Activated B cell treated with CpG ODN at 0.5 μM for 24 hours (primary cell): ENCODE results near the gene THAP12. TPM values are rescaled to one million over a fixed set of nuclear protein-coding genes. Genes with fewer than 3 reads are reported as not detected.

ENCODE experiments used
- ATAC-seq: fragments of 200-7000 bp; cut with Tn5 transposase; one replicate; pipeline ENCODE4 v1.10.0; 2021; ENCODE audit warnings: low read depth, mild to moderate bottlenecking, moderate library complexity
- CTCF ChIA-PET: fragments of 350-600 bp; sonication (Branson Sonifier 250); formaldehyde crosslinking; loops from one replicate; lab custom pipeline; 2021; ENCODE audit warnings: antibody characterized with exemption; lab: Charles Lee
- POLR2A ChIA-PET: fragments of 350-600 bp; sonication (Branson Sonifier 250); formaldehyde crosslinking; loops from one replicate; lab custom pipeline; 2021; ENCODE audit warnings: antibody characterized with exemption; lab: Charles Lee
- DNase-seq: peaks from one replicate; pipeline ENCODE4 v3.0.0; 2022
- H3K27ac Mint-ChIP-seq: one replicate; pipeline ENCODE4 v1.8.0; 2020; ENCODE audit warnings: mixed read lengths
- H3K27me3 Mint-ChIP-seq: one replicate; pipeline ENCODE4 v1.8.0; 2021; ENCODE audit warnings: mixed read lengths
- H3K36me3 Mint-ChIP-seq: one replicate; pipeline ENCODE4 v1.8.0; 2021; ENCODE audit warnings: low read depth, mixed read lengths
- H3K4me1 Mint-ChIP-seq: one replicate; pipeline ENCODE4 v1.8.0; 2021; ENCODE audit warnings: mixed read lengths
- H3K4me3 Mint-ChIP-seq: one replicate; pipeline ENCODE4 v1.8.0; 2020; ENCODE audit warnings: mild to moderate bottlenecking, mixed read lengths
- H3K9me3 Mint-ChIP-seq: one replicate; pipeline ENCODE4 v1.8.0; 2020; ENCODE audit warnings: mixed read lengths
- CTCF ChIP-seq: fragments of 200-600 bp; IDR thresholded peaks from one replicate; pipeline ENCODE4 v1.8.0; 2022; ENCODE audit warnings: antibody characterized with exemption, mild to moderate bottlenecking
- intact Hi-C: fragments of 100-400 bp; cut with micrococcal nuclease; formaldehyde crosslinking; loops from one replicate; pipeline ENCODE4 v1.15.1; 2024
- total RNA-seq: library from RNA; stranded (reverse); gene quantifications from 2 replicates; pipeline ENCODE4 v1.2.3, GENCODE V29; 2022

Gene THAP12
- total RNA-seq, 1 donor from 2014 or later, result 60.2 TPM

GRCh38 chr11:76368490-76368889 is 12.4 kb downstream of the THAP12 start:
- no peak overlapping the region for H3K4me3 Mint-ChIP-seq
- no peak for ATAC-seq
- no peak for DNase-seq
- peaks cover 18% of the 10 kb centered on the region for H3K36me3 Mint-ChIP-seq
- H3K4me1 Mint-ChIP-seq, result peaks cover 63% of the 10 kb centered on the region
- no peaks in the 10 kb centered on the region for H3K9me3 Mint-ChIP-seq
- ChIA-PET POLR2A (no interaction called here), CTCF (no interaction called here)
- no peak overlapping the region for H3K27ac Mint-ChIP-seq
- no peak for TF ChIP-seq CTCF
- no peaks in the 10 kb centered on the region for H3K27me3 Mint-ChIP-seq
- intact Hi-C loops, result no loop called here

- POLR2A ChIA-PET, result no interaction called here
- CTCF ChIA-PET, result no interaction called here
- peaks cover 32% of the 10 kb centered on the region for H3K36me3 Mint-ChIP-seq
- no peak for DNase-seq
- intact Hi-C loops, result no loop called here
- no peak for ATAC-seq
- no peak overlapping the region for H3K27ac Mint-ChIP-seq
- peaks cover 47% of the 10 kb centered on the region for H3K4me1 Mint-ChIP-seq
- H3K9me3 Mint-ChIP-seq, result no peaks in the 10 kb centered on the region
- H3K4me3 Mint-ChIP-seq, result no peak overlapping the region
- no peak for TF ChIP-seq CTCF
- no peaks in the 10 kb centered on the region for H3K27me3 Mint-ChIP-seq
Measured at GRCh38 chr11:76365038-76365679, 15.8 kb downstream of the THAP12 start.

DNA sequence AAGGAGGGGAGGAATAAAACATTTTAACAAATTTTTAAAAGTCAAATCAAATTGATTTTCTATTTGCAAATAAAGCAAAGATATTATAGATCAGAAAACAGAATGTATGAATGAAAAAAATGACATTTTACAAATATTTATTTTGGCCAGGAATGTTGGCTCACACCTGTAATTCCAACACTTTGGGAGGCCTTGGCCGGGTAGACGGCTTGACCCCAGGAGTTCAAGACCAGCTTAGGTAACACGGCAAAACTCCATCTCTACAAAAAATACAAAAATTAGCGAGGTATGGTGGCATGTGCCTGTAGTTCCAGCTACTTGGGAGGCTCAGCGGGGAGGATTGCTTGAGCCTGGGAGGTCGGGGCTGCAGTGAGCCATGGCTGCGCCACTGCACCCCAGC is 18.2 kb downstream of the THAP12 start:
- Mint-ChIP-seq H3K27me3 (no peaks in the 10 kb centered on the region), H3K36me3 (peaks cover 51% of the 10 kb centered on the region), H3K27ac (no peak overlapping the region), H3K4me1 (peaks cover 25% of the 10 kb centered on the region), H3K9me3 (no peaks in the 10 kb centered on the region), H3K4me3 (no peak overlapping the region)
- intact Hi-C loops, result no loop called here
- DNase-seq (no peak), ATAC-seq (no peak)
- ChIA-PET POLR2A (no interaction called here), CTCF (no interaction called here)
- no peak for TF ChIP-seq CTCF

DNA sequence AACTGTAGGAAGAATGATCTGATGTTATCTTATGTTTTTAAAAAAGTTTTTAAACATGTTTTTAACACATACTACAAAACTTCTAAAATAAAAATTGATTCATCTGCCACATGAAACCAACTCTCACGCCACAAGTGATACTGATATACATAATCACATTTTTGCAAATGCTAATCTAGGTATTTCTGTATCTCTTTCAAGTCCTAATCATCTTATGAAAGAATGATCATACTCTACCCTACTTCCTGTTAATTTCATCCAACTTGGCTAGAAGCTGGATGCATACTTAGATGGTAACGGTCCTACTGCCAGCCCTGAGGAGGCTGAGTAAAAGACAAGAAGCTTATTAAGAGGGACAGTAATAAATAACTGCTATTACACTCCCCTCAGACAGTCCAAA is 19.2 kb downstream of the THAP12 start:
- POLR2A ChIA-PET, result no interaction called here
- Mint-ChIP-seq H3K27ac (no peak overlapping the region), H3K4me3 (no peak overlapping the region), H3K27me3 (no peaks in the 10 kb centered on the region), H3K36me3 (peaks cover 57% of the 10 kb centered on the region), H3K4me1 (peaks cover 20% of the 10 kb centered on the region), H3K9me3 (no peaks in the 10 kb centered on the region)
- intact Hi-C loops, result no loop called here
- TF ChIP-seq CTCF, result no peak
- CTCF ChIA-PET, result no interaction called here
- DNase-seq (no peak), ATAC-seq (no peak)

DNA sequence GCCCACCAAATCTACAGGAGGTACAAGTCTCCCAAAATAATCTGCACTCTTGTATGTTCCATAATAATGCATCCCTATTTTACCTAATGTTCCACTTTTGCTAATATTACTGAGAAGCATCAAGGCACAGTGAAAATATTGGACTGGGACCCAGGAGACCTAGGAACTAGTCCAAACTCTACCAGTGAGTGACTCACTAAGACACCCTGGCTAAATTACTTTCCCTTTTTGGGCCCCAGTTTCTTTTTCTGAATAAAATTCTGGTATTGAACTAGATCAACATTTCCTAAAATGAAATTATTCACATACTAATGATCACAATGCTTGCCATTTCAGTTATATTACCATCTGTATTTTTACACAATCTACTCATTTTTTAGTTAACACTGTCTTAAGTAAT is 19.6 kb downstream of the THAP12 start:
- no peak overlapping the region for H3K27ac Mint-ChIP-seq
- peaks cover 57% of the 10 kb centered on the region for H3K36me3 Mint-ChIP-seq
- no peak overlapping the region for H3K4me3 Mint-ChIP-seq
- no peaks in the 10 kb centered on the region for H3K9me3 Mint-ChIP-seq
- ChIA-PET POLR2A (no interaction called here), CTCF (no interaction called here)
- DNase-seq (no peak), ATAC-seq (no peak)
- no peaks in the 10 kb centered on the region for H3K27me3 Mint-ChIP-seq
- TF ChIP-seq CTCF, result no peak
- peaks cover 16% of the 10 kb centered on the region for H3K4me1 Mint-ChIP-seq
- intact Hi-C loops, result no loop called here
